ENCODE data around the gene CYP8B1.

Gene CYP8B1

DNA sequence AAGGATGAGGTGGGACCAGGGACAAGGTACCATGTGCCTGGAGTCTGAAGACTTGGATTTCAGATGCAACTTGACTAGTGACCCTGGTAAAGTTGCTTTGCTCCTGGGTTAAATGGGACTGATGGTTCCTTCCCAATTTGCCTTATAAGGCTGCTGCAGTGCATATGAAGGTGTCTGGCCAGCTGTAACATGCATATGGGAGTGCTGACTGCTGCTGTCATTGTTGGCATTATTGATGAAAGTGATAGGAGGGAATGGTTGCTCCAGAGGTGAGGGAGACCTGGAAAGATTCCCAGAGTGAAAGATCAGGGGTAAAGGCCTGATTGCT lies 20.5 kb downstream of the CYP8B1 start:
- Histone ChIP-seq H3K36me3 (ENCODE audit: insufficient read depth, low read length) (no peaks in the 10 kb centered on the region), H3K9me3 (ENCODE audit: low read length) (no peaks in the 10 kb centered on the region), H4K20me1 (ENCODE audit: insufficient read depth, low read length) (no peaks in the 10 kb centered on the region), H3K4me3 (ENCODE audit: low read depth, low read length, poor library complexity, severe bottlenecking) (no peak overlapping the region), H3F3A (ENCODE audit: insufficient read depth, low read length) (no peaks in the 10 kb centered on the region), H3K27me3 (ENCODE audit: insufficient read depth, low read length) (no peaks in the 10 kb centered on the region), H3K9me2 (ENCODE audit: low read depth, low read length) (no peaks in the 10 kb centered on the region), H3K79me2 (ENCODE audit: insufficient read depth, low read length) (no peaks in the 10 kb centered on the region), H2AFZ (ENCODE audit: low read length) (no peak overlapping the region), H3K27ac (ENCODE audit: low read depth, low read length, poor library complexity, severe bottlenecking) (no peak overlapping the region), H3K9ac (ENCODE audit: low read length) (no peak overlapping the region), H3K4me2 (ENCODE audit: low read length) (no peak overlapping the region), H3K4me1 (ENCODE audit: insufficient read depth, low read length, severe bottlenecking) (no peaks in the 10 kb centered on the region)
- TF ChIP-seq, protein P1, sequence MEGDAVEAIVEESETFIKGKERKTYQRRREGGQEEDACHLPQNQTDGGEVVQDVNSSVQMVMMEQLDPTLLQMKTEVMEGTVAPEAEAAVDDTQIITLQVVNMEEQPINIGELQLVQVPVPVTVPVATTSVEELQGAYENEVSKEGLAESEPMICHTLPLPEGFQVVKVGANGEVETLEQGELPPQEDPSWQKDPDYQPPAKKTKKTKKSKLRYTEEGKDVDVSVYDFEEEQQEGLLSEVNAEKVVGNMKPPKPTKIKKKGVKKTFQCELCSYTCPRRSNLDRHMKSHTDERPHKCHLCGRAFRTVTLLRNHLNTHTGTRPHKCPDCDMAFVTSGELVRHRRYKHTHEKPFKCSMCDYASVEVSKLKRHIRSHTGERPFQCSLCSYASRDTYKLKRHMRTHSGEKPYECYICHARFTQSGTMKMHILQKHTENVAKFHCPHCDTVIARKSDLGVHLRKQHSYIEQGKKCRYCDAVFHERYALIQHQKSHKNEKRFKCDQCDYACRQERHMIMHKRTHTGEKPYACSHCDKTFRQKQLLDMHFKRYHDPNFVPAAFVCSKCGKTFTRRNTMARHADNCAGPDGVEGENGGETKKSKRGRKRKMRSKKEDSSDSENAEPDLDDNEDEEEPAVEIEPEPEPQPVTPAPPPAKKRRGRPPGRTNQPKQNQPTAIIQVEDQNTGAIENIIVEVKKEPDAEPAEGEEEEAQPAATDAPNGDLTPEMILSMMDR (IDR thresholded peaks at IDR 0.05; ENCODE audit: low read length) = no peak
- no peak for TF ChIP-seq EZH2 (IDR thresholded peaks at IDR 0.05; ENCODE audit: borderline replicate concordance, low read length)

DNA sequence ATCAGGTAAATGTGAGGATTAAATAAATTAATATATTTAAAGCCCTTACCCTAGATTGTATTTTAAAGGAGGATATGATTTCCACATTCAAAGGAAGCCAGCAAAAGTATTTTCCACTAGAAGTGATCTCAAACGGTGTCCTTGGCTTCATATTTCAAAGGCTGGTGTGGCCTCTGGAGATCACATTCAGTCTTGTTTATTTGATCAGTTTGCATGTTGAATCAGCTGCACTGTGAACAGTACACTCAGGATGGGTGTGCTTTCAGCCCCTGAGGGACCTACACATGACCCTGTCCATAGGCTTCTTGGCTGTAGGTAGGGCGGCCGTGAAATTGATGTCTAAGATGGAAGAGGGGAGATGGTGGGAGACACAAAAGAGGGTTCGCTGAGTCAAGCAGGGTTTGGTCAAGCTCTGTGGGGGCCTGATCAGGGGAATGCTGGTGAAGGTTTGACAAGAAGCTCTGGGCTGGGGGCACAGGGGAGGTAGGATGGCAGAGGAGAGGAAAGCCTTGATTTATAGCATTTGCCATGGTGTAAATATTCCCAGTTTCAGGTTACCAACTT lies 21.9 kb downstream of the CYP8B1 start:
- Histone ChIP-seq H3F3A (ENCODE audit: insufficient read depth, low read length) (no peaks in the 10 kb centered on the region), H3K9me2 (ENCODE audit: low read depth, low read length) (no peaks in the 10 kb centered on the region), H3K4me3 (ENCODE audit: low read depth, low read length, poor library complexity, severe bottlenecking) (no peak overlapping the region), H2AFZ (ENCODE audit: low read length) (no peak overlapping the region), H3K4me2 (ENCODE audit: low read length) (no peak overlapping the region), H4K20me1 (ENCODE audit: insufficient read depth, low read length) (no peaks in the 10 kb centered on the region), H3K27ac (ENCODE audit: low read depth, low read length, poor library complexity, severe bottlenecking) (no peak overlapping the region), H3K27me3 (ENCODE audit: insufficient read depth, low read length) (no peaks in the 10 kb centered on the region), H3K9me3 (ENCODE audit: low read length) (no peaks in the 10 kb centered on the region), H3K36me3 (ENCODE audit: insufficient read depth, low read length) (no peaks in the 10 kb centered on the region), H3K79me2 (ENCODE audit: insufficient read depth, low read length) (no peaks in the 10 kb centered on the region), H3K4me1 (ENCODE audit: insufficient read depth, low read length, severe bottlenecking) (no peaks in the 10 kb centered on the region), H3K9ac (ENCODE audit: low read length) (no peak overlapping the region)
- TF ChIP-seq EZH2 (IDR thresholded peaks at IDR 0.05; ENCODE audit: borderline replicate concordance, low read length) = no peak
- TF ChIP-seq, protein P1 (IDR thresholded peaks at IDR 0.05; ENCODE audit: low read length) = no peak

DNA sequence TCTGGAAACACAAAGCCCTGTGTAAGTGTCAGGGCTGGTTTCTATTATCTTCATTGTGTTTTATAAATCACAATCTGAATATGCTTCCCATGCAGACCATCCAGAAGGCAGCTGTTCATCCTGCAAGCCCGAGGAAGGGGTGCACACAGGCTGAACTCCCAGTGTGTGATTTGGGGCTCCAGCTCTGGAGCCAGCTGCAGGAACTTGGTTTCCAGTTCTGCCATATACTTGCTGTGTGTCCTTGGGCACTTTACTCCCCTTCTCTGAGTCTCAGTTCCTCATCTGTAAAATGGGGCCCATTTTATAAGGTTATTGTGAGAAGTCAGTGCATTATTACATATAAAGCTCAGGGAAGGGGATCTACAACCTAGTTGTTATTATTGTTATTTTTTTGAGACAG lies 22.6 kb downstream of the CYP8B1 start:
- Histone ChIP-seq H4K20me1 (ENCODE audit: insufficient read depth, low read length) (no peaks in the 10 kb centered on the region), H3K27ac (ENCODE audit: low read depth, low read length, poor library complexity, severe bottlenecking) (no peak overlapping the region), H3K4me2 (ENCODE audit: low read length) (no peak overlapping the region), H3K9ac (ENCODE audit: low read length) (no peak overlapping the region), H3K79me2 (ENCODE audit: insufficient read depth, low read length) (no peaks in the 10 kb centered on the region), H2AFZ (ENCODE audit: low read length) (no peak overlapping the region), H3K9me2 (ENCODE audit: low read depth, low read length) (no peaks in the 10 kb centered on the region), H3K4me1 (ENCODE audit: insufficient read depth, low read length, severe bottlenecking) (no peaks in the 10 kb centered on the region), H3F3A (ENCODE audit: insufficient read depth, low read length) (no peaks in the 10 kb centered on the region), H3K4me3 (ENCODE audit: low read depth, low read length, poor library complexity, severe bottlenecking) (no peak overlapping the region), H3K36me3 (ENCODE audit: insufficient read depth, low read length) (no peaks in the 10 kb centered on the region), H3K27me3 (ENCODE audit: insufficient read depth, low read length) (no peaks in the 10 kb centered on the region), H3K9me3 (ENCODE audit: low read length) (no peaks in the 10 kb centered on the region)
- no peak for TF ChIP-seq EZH2 (IDR thresholded peaks at IDR 0.05; ENCODE audit: borderline replicate concordance, low read length)
- TF ChIP-seq, protein P1 (IDR thresholded peaks at IDR 0.05; ENCODE audit: low read length) = no peak

Measured in OCI-LY1 (cell line).